HG03342 (cell line): ENCODE data around the gene USP3.

Experiments used
- ATAC-seq: cut with Tn5 transposase; IDR thresholded peaks from one replicate; pipeline ENCODE4 v1.9.1; 2021; ENCODE audit warnings: mild to moderate bottlenecking, moderate library complexity; ENCODE audit not compliant: unreplicated experiment

USP3 gene

DNA sequence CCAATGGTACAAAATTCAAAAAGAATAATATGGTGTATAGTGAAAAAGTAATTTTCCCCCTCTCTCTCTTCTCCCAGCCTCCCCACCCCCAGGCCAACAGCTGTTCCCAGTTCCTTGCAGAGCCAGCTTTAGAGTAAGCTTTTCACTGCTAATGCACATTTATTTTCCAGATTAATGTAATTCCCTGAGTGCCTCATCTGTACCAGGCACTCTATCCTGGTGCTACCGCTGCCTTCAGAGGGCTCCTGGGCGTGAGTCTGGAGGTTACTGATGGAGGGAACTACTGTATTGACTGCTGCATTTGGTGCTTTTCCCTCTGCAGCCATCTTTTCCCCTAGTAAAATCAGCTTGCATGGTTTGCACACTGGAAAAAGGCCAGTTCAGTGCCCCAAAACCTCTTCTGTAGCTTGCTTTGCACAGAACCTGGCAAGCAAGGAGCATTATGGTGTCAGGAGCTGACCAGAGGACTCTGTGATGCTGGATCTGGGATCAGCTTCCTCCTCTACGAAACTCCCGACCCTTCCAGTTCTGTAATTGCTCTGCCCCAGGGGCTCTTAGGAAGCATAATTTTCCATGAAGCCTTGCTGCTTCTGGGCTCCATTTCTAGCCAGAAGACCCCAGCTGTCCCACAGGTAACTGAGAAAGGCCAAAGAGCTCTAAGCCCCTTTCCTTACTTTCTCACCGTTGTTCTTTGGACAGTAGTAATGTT lies 8.5 kb upstream of the USP3 start:
- ATAC-seq, result no peak

- ATAC-seq, result no peak
Measured at GRCh38 chr15:63497642-63498467, 6.5 kb upstream of the USP3 start.

DNA sequence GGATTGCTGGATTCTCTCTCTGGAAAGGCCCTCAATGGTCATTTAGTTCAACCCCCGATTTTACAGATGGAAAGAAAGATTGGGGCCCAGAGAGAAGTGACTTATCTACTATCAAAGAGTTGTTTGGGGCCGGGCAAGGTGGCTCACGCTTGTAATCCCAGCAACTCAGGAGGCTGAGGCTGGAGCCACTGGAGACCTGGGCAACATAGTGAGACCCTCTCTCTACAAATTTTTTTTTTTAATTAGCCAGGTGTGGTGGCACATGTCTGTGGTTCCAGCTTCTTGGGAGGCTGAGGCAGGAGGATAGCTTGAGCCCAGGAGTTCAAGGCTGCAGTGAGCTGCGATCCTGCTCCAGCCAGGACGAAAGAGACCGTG lies 5.2 kb upstream of the USP3 start:
- ATAC-seq, result no peak

DNA sequence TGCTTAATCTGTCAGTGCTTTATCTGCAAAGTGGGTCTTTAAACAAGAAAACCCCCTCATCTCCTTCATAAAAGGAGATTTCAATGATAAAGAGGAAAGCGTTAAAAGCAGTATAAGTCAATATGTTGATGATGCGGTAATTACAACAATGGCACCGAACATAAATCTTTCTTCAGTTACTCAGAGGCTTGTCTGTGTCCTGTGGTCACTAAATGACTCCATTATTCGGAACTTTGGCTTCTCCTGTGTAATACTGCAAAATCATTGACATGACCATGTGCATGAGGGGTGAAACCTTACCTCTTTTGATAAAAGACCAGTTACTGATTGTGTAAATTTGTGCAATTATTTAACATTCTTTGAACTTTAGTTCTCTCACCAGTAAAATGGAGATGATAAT lies 4.8 kb upstream of the USP3 start:
- ATAC-seq, result no peak

GRCh38 chr15:63500265-63501250 lies 3.8 kb upstream of the USP3 start:
- ATAC-seq, result no peak

DNA sequence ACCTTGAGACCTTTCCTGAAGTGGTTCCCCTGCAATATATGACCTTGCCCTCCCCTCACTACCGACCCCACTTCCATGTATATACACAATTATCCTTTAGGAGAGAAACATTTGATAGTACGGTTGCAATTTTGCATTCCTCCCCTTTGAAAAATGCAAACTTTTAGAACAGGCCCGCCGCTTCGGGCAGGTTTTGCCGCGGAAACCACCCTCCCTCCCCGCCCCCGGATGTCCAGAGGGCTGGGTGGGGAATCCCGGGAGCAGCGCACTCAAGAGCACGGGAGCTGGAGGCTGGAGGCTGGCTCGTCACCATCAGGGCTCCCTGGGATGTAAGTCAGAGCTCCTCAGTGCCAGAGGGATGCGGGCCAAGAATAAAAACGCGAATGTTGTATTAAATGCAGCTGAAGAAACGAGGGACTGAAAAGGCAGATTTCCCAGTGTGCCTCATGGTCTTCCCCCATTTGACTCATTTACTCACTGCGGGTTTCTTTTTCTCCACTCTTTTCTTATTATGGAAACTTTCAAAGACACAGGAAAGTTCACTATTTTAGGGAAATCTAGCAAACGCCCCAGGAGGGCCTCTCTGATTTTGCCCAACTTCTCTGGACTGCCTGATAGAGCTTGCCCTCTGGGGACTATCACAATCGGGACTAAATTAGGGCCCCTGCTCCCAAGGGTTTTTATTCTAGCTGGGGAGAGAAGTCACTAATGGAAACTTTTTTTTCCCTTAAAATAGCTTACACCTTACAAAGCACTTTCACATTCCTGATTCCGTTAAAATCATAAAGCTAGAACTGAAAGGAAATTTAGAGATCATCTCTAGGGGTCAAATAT lies 2.9 kb upstream of the USP3 start:
- no peak for ATAC-seq

DNA sequence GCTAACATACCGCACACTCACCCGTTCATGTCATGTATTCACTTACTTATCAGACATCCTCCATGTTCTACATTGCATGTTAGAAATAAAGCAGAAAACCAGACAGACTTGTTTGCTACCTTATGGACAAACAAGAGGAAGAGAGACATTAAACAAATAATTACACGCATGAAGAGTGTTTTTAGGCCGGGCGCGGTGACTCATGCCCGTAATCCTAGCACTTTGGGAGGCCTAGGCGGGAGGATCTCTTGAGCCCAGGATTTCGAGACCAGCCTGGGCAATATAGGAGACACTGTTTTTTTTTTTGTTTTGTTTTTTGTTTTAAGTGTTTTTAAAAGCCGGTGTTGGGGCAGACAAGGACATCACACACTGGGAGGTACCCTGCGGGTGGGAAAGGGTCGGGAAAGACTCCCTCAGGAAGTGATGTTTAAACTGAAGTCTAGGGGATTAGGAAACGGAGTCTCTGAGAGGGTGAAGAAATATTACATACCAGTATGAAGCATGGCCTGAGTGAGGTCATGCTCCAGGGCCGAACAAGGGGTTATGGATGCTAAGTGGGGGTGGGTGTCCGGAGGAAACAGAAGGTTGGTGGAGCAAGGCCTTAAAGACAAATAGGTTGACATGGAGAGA lies 2.1 kb upstream of the USP3 start:
- ATAC-seq, result no peak

- peak; percentile 50 for ATAC-seq
Measured at GRCh38 chr15:63502843-63503738, 1.3 kb upstream of the USP3 start.

DNA sequence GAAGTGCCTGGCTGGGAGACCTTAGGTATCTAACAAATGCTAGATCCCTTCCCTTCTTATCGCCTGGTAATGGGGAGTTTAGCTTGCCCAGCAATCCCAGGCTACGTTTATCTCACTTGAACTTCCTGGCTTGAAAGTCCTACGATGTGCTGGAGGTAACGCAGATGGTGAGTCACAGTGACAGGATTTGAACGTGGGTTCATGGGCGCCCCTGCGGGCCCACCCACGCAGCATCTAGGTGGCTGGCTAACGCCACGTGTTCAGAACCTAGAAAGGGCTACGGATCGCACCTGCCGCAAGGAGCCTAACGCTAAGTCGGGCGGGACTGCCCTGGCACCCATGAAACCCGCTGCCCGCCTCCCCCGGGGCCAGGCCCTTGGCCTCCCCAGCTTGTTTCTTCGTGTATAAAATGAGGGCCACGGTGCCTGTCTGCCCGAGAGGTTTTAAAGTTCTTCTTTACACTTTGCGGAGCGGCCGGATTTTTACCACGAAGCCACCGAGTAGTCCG lies 600 bp upstream of the USP3 start:
- ATAC-seq, result peak; percentile 21

DNA sequence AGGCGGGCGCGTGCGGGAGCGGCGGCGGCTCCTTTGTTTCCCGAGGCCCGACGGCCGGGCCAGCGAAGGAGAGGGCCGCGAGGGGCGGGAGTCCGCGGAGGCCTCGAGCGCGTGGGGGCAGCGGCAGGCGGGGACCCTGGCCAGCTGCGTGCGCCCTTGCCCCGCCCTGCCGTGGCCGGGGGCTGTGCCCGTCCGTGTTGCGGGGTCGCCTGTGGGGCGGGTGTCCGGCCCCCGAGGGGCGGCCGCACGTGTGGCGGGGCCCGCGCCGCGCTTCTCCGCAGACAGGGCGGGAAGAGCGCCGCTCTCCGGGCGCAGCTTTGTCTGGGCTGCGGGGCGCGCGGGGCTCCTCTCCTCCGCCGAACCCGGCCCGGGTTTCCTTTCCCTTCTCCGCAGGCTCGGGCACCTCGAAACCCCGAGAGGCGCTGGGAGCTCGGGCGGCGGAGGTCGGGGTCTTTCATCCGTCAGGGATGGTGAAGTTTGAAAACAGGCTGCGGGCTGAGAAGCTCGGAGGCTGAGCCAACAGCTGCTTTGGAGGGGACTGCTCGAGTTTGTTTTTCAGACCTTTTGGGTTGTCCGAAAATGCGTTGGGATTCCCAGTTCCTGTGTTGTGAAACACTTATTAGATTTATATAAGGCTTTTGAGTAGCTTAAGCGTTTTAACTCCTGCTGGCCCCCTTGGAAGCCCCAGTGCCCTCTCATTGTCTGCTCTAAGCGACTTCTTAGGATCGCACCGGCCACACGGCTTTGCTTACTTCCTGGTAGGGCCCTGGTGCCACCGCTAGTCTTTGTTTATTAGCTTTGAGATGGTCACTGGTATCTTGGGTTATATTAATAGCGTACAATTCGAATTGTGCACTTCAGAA lies 817 bp downstream of the USP3 start:
- peak; percentile 3 for ATAC-seq

DNA sequence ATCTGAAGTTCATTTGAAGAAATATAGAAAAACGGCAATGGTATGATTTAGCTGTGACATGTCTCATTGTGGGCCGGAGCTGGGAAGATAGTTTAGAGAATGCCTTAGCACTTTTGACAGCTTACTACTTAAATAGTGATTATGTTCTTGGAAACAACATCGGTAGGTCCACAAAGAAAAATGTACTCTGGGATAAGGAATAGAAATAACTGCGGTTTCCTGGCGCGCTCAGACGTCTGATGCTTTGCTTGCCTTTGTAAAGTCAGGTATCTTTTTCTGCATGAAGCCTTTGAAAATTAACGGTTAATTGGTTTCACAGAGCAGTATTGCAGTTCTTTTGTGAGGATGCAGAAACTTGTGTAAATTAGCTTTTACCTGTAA lies 1.4 kb downstream of the USP3 start:
- ATAC-seq, result no peak

DNA sequence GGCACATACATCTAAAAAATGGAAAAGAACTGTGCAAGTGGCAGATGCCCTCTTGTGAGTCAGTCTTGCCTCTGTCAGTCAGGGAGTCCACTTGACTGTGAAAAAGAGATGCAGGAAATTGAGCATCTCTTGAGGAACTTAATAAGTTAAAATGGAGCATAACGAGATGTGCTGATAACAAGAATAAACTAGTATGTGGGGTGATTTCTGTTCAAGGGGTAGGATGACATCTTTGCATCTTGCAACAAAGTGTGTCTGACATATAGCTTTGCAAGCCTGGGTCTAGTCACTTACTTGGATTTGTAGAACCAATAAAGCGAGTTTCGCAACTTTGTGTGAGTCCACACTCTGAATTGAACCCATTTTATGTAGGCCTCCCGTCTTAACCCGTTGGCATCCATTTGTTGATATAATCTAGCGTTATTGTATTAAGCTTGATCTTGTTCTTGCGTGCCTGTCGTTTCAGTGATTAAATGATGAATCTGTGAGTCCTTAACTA lies 2.2 kb downstream of the USP3 start:
- no peak for ATAC-seq

- ATAC-seq, result no peak
Measured at GRCh38 chr15:63507878-63508818, 3.8 kb downstream of the USP3 start.

- no peak for ATAC-seq
Measured at GRCh38 chr15:63509056-63509954, 4.9 kb downstream of the USP3 start.
